ENCODE data around the gene PDE9A.

DNA sequence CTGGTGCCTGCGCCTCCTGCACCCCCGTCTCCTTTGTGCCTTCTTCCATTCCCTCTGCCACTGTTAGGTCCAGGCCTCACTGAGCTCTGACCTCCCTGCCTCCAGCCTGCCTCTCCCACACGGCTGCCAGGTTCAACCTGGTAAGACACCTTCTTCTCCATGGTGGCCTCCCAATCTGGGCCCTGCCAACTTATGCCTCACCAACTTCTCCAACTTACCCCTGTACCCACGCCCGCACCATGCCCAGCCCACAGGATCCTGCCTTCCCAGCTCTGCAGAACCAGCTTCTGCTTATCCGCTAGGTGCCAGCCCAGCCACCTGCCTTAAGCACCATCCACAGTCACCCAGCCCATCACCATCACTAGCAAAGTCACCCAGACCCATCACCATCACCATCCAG is 37.2 kb downstream of the PDE9A start:
- TF ChIP-seq, protein P1, sequence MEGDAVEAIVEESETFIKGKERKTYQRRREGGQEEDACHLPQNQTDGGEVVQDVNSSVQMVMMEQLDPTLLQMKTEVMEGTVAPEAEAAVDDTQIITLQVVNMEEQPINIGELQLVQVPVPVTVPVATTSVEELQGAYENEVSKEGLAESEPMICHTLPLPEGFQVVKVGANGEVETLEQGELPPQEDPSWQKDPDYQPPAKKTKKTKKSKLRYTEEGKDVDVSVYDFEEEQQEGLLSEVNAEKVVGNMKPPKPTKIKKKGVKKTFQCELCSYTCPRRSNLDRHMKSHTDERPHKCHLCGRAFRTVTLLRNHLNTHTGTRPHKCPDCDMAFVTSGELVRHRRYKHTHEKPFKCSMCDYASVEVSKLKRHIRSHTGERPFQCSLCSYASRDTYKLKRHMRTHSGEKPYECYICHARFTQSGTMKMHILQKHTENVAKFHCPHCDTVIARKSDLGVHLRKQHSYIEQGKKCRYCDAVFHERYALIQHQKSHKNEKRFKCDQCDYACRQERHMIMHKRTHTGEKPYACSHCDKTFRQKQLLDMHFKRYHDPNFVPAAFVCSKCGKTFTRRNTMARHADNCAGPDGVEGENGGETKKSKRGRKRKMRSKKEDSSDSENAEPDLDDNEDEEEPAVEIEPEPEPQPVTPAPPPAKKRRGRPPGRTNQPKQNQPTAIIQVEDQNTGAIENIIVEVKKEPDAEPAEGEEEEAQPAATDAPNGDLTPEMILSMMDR (IDR thresholded peaks at IDR 0.05) = no peak
- no peak for TF ChIP-seq POLR2A (IDR thresholded peaks at IDR 0.05)
